Loucy (cell line): ENCODE results near the gene PTBP1.

Experiments used
- CTCF ChIP-seq: fragments of 200-600 bp; sonication (generic); conservative IDR thresholded peaks from 2 replicates; pipeline ENCODE4 v1.5.1; 2014; ENCODE audit warnings: mild to moderate bottlenecking, antibody characterized with exemption, low read length
- EZH2phosphoT487 ChIP-seq: fragments of 200-600 bp; IDR thresholded peaks from 2 replicates; pipeline ENCODE4 v1.6.1; 2018; ENCODE audit warnings: antibody characterized with exemption, mild to moderate bottlenecking, moderate library complexity, borderline replicate concordance

DNA sequence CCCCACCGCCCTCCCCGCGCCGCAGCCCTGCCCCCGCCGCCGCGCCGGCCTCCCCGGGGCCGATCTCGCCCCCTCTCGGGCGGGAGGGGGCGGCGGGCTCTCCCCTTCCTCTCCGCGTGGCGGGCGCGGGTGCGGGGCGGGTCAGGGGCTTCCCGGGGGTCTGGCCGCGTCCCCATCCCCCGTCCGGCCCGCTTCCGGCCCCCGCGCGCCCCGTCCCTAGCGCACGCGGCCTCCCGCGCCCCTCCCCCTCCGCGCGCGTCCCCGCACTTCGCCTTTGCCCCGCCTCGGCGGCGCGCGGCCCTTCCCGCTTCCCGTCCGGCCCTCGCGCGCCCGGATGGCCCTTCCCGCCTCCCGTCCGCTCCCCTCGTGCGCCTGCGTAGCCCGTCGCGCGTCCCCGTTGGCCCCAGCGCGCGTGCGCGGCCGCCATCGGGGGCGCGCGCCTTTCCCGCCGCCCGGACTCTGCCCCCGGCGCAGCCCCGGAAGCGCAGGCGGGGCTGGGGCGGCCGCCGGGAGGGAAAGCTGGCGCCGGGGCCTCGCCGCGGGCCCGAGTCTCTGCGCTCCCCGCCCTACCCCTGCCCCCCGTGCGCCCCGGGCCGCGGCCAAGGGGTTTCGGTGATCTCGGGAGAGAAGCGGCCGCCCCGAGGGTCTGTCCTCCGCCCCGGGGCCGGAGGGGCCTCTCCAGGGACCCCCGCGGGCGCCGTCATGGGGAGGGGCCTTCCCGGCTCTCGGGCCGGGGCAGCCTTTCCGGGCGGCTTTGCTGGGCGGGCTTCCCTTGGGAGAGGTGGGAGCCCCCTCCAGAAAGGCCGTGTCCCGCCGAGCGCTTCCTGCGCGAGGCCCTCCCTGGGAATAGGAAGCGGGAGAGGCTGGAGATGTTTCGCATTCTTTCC, 519 bp downstream of the PTBP1 start:
- TF ChIP-seq CTCF, result no peak
- TF ChIP-seq EZH2phosphoT487, result no peak
